ENCODE measurements around the gene CAPN8. TPM values are rescaled to one million over a fixed set of nuclear protein-coding genes. Genes with fewer than 3 reads are reported as not detected.

CAPN8 gene
- polyA plus RNA-seq, 1 donor (not counting 4 experiments of a cell fraction or from before 2014, with no cell fraction given), result 4.7 TPM

- H2AFZ ChIP-seq (ENCODE audit: control insufficient read depth, low read length), result peak overlapping the region; percentile 32
- peak; percentile 29 for FAIRE-seq
Observed at GRCh38 chr1:223708651-223709268, 43.3 kb upstream of the CAPN8 start.

GRCh38 chr1:223708001-223708359 is 42.5 kb upstream of the CAPN8 start:
- peaks cover 6% of the 10 kb centered on the region for H3K79me2 ChIP-seq (ENCODE audit: control insufficient read depth, insufficient read depth, low read length)
- dilution Hi-C loops (cut with MboI; ENCODE audit: extremely low pct_ligation_motif_present, low sequenced_read_pairs), result no loop called here
- peak overlapping the region; percentile 68 for H3K4me2 ChIP-seq (ENCODE audit: control insufficient read depth, extremely low read depth, insufficient read depth, low read depth, low read length)
- no peaks in the 10 kb centered on the region for H3K36me3 ChIP-seq (ENCODE audit: control insufficient read depth in 2 of 2, extremely low read depth in 1 of 2, insufficient read depth in 2 of 2, low read length in 2 of 2)
- H3K9me3 ChIP-seq (ENCODE audit: control insufficient read depth, low read depth, low read length), result no peaks in the 10 kb centered on the region
- FAIRE-seq (no peak), DNase-seq (ENCODE audit: low read depth, low spot score) (no peak)
- no peaks in the 10 kb centered on the region for H4K20me1 ChIP-seq (ENCODE audit: control insufficient read depth, extremely low read depth, insufficient read depth, low read length)
- TF ChIP-seq EZH2 (IDR thresholded peaks at IDR 0.05; ENCODE audit: low read length), result no peak
- TF ChIP-seq CTCF (optimal IDR thresholded peaks at IDR 0.05 in 1 of 3, IDR thresholded peaks at IDR 0.05 in 1 of 3, conservative IDR thresholded peaks at IDR 0.05 in 1 of 3; ENCODE audit: extremely low read depth in 1 of 3, insufficient read depth in 2 of 3, low read length in 3 of 3), result peak in 2 of 3 experiments; percentile 28 to 32
- peak overlapping the region; percentile 45 for H3K9ac ChIP-seq (ENCODE audit: control insufficient read depth, extremely low read depth, insufficient read depth, low read length)
- no peaks in the 10 kb centered on the region for H3K27me3 ChIP-seq (ENCODE audit: control insufficient read depth, extremely low read depth, insufficient read depth, low read length)
- peak overlapping the region; percentile 76 for H3K27ac ChIP-seq (ENCODE audit: control insufficient read depth, insufficient read depth, low read length)
- H3K4me3 ChIP-seq (ENCODE audit: control insufficient read depth in 2 of 3, extremely low read depth in 1 of 3, insufficient read depth in 2 of 3, low read depth in 1 of 3, low read length in 3 of 3), result peak overlapping the region in 2 of 3 experiments; percentile 34 to 60
- peaks cover 43% of the 10 kb centered on the region for H3K4me1 ChIP-seq (ENCODE audit: control insufficient read depth, extremely low read depth, insufficient read depth, low read length)
- peak overlapping the region; percentile 71 for H2AFZ ChIP-seq (ENCODE audit: control insufficient read depth, low read length)
- no peaks in the 10 kb centered on the region for H3K9me1 ChIP-seq (ENCODE audit: control insufficient read depth, extremely low read depth, insufficient read depth, low read length)

More at GRCh38 chr1:223708651-223709268, 43.3 kb upstream of the CAPN8 start:
- dilution Hi-C loops (cut with MboI; ENCODE audit: extremely low pct_ligation_motif_present, low sequenced_read_pairs), result no loop called here
- H3K4me3 ChIP-seq (ENCODE audit: control insufficient read depth in 2 of 3, extremely low read depth in 1 of 3, insufficient read depth in 2 of 3, low read depth in 1 of 3, low read length in 3 of 3), result no peak overlapping the region
- H3K4me1 ChIP-seq (ENCODE audit: control insufficient read depth, extremely low read depth, insufficient read depth, low read length), result peaks cover 42% of the 10 kb centered on the region
- DNase-seq (ENCODE audit: low read depth, low spot score), result no peak
- no peaks in the 10 kb centered on the region for H3K36me3 ChIP-seq (ENCODE audit: control insufficient read depth in 2 of 2, extremely low read depth in 1 of 2, insufficient read depth in 2 of 2, low read length in 2 of 2)
- TF ChIP-seq EZH2 (IDR thresholded peaks at IDR 0.05; ENCODE audit: low read length) (no peak), CTCF (optimal IDR thresholded peaks at IDR 0.05 in 1 of 3, IDR thresholded peaks at IDR 0.05 in 1 of 3, conservative IDR thresholded peaks at IDR 0.05 in 1 of 3; ENCODE audit: extremely low read depth in 1 of 3, insufficient read depth in 2 of 3, low read length in 3 of 3) (no peak)
- no peak overlapping the region for H3K27ac ChIP-seq (ENCODE audit: control insufficient read depth, insufficient read depth, low read length)
- no peaks in the 10 kb centered on the region for H4K20me1 ChIP-seq (ENCODE audit: control insufficient read depth, extremely low read depth, insufficient read depth, low read length)
- peak overlapping the region; percentile 9 for H3K9ac ChIP-seq (ENCODE audit: control insufficient read depth, extremely low read depth, insufficient read depth, low read length)
- peaks cover 14% of the 10 kb centered on the region for H3K79me2 ChIP-seq (ENCODE audit: control insufficient read depth, insufficient read depth, low read length)
- no peaks in the 10 kb centered on the region for H3K9me3 ChIP-seq (ENCODE audit: control insufficient read depth, low read depth, low read length)
- no peaks in the 10 kb centered on the region for H3K9me1 ChIP-seq (ENCODE audit: control insufficient read depth, extremely low read depth, insufficient read depth, low read length)
- no peak overlapping the region for H3K4me2 ChIP-seq (ENCODE audit: control insufficient read depth, extremely low read depth, insufficient read depth, low read depth, low read length)
- H3K27me3 ChIP-seq (ENCODE audit: control insufficient read depth, extremely low read depth, insufficient read depth, low read length), result no peaks in the 10 kb centered on the region
